Measurements from ENCODE around the gene ZNF750.
A peak's percentile ranks its signal among the peaks of the same experiment; 100 is the strongest.

The ZNF750 gene

DNA sequence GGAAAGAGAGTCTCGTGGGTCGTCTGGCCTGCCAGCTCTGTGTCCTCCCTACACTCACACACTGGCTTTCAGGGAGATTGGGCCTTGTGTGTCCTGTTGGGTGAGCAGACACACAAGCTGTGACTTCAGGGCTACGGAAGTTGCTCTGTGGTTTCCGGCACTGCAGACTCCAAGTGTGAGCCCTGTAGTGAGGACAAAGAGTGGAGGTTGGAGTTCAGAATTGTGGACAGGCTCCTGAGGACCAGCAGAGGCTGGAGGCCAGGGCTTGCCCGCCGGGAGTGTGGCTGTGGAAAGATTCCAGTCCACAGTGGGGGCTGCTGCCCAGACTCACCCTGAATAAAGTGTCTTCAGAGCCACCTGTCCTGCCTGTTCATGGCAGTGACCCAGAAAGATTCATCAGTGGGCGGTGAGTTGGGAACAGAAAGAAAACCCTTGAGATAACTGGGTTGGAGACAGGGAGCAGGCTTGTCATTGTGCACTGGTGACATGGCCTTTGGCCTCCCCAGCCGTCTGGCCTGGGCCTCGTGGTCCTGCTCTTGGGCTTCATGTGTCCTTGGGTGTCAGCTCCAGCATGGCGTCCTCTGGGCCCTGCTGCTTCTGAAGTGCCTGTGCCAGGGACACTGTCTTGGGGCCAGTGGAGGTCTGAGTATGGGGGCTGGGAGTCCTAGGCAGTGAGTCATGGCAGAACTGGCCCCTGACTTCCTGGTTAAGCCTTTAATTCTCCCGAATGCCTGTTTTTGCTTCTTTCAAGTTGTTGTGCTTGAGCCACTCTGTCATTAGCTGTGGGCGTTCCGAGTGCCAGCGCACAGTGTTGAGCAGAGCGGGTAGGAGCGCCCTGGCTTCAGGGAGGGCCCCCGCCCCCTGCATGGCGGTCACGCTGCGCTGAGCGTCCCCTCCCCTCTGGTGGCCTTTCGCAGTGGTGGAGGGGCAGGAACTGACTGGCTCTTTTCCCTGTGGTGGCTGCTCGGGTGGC, 19.9 kb upstream of the ZNF750 start:
- no peak for DNase-seq

DNA sequence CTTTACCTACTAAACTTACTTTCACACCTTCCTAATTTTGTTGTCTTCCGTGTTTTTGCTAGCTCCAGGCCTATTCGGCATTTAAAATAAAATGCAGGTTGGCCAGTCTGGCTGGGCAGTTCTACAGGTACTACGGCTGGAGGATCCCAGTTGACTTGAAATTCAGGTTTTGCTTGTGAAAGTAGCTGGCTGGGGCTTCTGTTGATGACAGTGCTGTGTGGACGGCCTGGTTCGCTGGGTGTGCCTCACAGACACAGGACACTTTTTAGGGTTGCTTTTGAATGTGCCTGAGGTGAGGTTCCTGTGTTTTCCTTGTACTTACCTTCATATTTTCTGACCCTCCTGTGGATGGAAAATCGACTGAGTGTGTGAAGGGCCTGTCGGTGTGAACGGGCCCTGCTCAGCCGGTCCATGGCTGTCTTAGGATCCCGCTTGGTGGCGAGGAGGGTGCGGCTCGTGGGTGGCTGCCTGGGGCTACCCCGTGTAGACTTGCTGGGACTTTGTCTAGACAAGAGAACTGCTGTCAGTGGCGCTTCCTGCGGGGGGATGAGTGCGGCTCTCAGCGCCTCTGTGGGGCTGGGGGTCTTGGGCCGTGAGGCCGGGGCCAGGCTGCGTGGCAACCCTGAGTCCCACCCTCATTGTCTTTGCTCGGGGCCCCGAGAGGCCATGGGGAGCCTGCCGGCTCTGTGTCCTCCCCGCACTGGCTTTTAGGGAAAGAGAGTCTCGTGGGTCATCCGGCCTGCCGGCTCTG, 18.7 kb upstream of the ZNF750 start:
- no peak for DNase-seq

- no peak for DNase-seq
Measured at GRCh38 chr17:82856361-82856760, 16.5 kb upstream of the ZNF750 start.

GRCh38 chr17:82854226-82854625, 14.4 kb upstream of the ZNF750 start:
- no peak for DNase-seq

GRCh38 chr17:82851381-82851780, 11.6 kb upstream of the ZNF750 start:
- no peak for DNase-seq

GRCh38 chr17:82849076-82849945, 9.5 kb upstream of the ZNF750 start:
- DNase-seq: no peak

GRCh38 chr17:82848022-82848592, 8.3 kb upstream of the ZNF750 start:
- no peak for DNase-seq

DNA sequence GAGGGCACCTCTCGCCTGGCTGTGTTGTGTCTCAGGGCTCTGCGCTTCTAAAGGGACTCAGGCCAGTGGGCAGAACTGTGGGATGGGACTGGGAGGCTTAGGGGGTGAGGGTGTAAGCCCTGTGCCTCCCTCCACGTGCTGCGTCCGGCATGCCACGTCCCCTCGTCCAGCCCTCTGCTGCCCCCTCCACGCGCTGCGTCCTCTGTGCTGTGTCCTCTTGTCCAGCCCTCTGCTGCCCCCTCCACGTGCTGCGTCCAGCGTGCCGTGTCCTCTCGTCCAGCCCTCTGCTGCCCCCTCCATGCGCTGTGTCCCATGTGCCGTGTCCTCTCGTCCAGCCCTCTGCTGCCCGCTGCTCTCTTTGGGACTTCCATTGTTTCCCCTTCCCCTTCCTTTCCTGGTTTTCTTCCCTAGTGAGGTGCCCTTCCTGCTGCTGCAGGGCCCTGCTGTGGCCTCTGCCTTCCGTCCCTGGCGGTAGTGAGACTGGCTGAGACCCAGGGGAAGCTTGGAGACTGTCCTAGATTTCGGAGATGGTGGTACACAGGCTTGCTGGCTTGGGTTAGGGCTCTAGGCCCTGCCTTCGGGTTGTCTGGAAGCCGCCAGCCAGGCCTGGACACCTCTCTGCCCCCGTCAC, 6.4 kb upstream of the ZNF750 start:
- no peak for DNase-seq

DNA sequence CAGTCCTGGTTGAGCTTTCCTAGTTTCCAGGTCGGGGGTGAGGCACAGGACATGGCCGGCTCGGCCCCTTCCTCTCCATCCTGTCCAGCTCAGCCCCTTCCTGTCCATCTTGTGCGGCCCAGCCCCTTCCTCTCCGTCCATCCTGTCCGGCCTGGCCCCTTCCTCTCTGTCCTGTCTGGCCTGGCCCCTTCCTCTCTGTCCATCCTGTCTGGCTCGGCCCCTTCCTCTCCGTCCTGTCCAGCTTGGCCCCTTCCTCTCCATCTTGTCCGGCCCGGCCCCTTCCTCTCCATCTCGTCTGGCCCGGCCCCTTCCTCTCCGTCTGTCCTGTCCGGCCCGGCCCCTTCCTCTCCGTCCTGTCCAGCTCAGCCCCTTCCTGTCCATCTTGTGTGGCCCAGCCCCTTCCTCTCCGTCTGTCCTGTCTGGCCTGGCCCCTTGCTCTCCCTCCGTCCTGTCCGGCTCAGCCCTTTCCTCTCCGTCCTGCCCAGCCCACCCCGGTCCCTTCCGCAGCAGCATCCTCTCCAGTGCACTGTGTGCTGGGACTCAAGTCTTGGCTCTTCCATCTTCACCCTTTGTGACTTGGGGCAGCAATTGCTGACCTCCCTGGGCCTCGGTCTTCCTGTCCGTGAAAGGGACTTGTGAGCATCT, 5.5 kb upstream of the ZNF750 start:
- DNase-seq: no peak

DNA sequence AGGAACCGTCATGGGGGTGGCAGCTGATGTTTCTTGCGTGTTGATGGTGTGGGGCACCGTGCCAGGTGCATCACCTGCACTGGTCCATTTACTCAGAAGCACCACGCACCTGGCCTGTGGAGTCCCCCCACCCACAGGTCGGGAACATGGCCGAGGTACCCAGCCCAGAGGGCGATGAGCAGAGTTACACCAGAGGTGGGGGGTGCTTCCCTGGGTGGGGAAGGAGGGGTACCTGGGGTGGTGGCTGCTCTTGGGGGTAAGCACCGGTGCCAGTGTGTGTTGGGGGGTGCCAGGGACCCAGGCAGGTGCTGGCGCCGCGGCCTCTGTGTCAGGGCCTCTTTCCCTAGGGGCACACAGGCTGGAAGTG, 5.0 kb upstream of the ZNF750 start:
- peak; percentile 13 for DNase-seq

DNA sequence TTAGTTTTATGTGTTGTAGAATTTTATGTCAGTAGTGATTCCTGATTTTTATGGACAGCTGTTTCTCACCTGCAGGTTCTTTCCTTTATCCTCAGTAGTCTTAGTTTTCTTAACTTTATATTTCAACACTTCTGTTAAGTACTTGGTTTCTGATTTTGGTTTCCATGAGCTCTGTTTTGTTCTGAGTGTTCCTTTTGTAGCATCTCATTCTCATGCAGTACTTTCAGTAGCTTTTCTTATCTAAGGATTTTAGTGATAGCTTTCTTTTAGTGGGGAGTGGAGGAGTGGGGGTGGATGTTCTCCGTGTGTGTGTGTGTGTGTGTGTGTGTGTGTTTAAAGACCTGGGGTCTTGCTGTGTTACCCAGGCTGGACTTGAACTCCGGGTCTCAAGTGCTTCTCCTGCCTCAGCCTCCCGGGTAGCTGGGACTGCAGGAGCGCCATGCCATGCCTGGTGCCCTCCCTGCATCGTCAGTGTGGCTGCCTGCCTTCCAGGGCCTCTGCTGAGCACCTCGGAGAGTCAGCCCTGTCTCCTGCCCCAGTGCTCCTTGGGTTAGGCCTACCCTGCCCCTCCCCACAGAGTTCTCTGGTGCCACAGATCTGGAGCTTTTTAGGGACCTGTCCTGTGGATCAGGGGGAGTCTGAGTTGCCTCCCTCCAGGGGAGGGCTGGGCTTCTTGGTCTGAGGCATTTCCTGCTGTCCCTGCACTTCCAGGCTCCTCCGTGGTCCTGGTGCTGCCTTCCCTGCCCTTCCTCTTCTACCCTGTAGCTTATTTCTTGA, 4.3 kb upstream of the ZNF750 start:
- DNase-seq: no peak

GRCh38 chr17:82841921-82842596, 2.2 kb upstream of the ZNF750 start:
- DNase-seq: no peak

DNA sequence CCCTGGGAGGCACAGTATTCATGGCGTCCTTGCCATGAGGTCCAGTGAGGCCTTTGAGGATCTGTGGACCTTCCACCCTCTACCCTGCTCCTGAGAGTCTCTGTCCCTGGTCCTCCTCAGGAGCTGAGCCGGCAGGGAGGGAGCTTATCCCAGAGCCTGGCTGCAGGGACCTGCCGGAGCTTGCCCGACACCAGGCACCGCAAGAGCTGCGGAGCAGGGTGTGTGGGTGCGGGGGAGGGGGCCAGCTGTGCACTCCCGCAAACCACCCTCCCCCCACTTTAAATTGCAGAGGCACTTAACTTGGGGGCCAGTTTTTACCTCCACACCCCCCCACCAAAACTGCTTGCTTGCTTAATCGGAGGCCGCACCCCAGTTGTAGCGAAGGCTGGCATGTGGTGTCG, 609 bp upstream of the ZNF750 start:
- no peak for DNase-seq

- DNase-seq: no peak
Measured at GRCh38 chr17:82838386-82839063, 1.3 kb downstream of the ZNF750 start.

GRCh38 chr17:82837586-82838320, 2.1 kb downstream of the ZNF750 start:
- no peak for DNase-seq

GRCh38 chr17:82836823-82837357, 2.9 kb downstream of the ZNF750 start:
- peak; percentile 11 for DNase-seq

DNA sequence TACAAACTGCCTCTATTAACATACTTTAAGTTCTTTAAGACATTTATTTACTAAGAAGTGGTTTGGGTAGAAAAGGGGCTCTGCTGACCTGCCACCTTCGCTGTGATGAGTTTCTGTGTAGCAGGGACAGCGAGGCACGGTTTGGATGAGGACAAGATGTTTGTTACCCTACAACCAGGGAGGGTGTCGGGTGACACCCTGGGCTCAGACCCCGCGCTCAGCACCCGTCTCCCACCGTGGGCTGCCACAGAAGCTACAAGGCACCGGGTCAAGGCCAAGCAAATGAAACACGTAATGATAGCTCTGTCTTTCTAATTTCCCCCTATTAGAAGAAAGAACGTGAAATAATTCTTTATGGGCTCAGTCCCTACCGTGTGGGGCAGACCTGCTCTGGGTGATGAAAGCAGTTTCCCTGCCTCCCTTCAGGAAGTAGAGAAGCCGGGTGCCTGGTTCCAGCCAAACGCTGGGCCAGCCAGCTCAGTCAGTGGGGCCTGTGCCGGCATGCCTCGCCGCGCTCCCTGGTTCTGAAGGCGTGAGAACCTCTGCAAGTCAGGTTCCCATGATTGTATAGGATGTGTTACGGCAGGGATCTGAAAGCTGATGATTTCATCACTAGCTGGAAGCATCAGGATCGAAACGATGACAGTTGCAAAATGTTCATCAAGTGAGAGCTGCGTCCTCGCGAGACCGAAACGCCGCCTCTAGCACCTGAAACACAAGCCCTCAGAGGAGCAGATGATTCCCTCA, 3.9 kb downstream of the ZNF750 start:
- DNase-seq: no peak

DNA sequence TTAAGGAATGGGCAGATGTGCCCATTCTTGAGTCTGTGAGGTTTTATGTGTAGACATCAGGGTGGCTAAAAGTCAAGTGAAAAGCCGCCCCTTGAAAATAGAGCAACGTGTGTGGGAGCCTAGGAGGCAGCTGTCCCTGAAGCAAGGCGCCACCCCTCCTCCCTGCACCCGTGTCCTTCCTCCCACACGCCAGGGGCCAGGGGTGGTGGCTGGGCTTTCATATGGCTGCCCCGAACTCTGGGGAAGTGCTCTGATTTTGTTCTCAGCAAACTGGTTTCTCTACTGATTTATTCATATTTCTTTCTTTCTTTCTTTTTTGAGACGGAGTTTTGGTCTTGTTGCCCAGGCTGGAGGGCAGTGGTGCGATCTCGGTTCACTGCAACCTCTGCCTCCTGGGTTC, 4.7 kb downstream of the ZNF750 start:
- DNase-seq: no peak
